Loucy (cell line): ENCODE measurements around the gene FZD10.

Experiments used
- EZH2phosphoT487 ChIP-seq: fragments of 200-600 bp; IDR thresholded peaks from 2 replicates; pipeline ENCODE4 v1.6.1; 2018; ENCODE audit warnings: antibody characterized with exemption, mild to moderate bottlenecking, moderate library complexity, borderline replicate concordance
- TF ChIP-seq, protein P1 (sequence below): fragments of 200-600 bp; sonication (generic); conservative IDR thresholded peaks from 2 replicates; pipeline ENCODE4 v1.5.1; 2014; ENCODE audit warnings: mild to moderate bottlenecking, antibody characterized with exemption, low read length

DNA sequence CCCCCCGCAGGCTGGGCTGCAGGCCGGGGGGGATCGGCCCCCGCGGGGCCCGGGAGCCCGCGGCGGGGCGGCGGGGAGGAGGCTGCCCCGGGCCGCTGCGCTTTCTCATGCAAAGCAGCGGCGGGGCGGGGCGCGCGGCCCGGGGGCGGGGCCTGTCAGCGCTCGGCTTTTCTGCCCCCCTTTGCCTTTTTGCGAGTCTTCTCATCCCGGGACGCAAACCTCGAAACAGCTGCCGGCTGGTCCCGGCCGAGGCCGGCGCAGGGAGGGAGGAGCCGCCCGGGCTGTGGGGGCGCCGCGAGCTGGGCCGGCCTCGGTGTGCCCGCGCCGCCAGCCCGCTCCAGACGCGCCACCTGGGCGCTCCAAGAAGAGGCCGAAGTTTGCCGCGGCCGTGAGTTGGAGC is at the start of gene FZD10:
- TF ChIP-seq, protein P1, sequence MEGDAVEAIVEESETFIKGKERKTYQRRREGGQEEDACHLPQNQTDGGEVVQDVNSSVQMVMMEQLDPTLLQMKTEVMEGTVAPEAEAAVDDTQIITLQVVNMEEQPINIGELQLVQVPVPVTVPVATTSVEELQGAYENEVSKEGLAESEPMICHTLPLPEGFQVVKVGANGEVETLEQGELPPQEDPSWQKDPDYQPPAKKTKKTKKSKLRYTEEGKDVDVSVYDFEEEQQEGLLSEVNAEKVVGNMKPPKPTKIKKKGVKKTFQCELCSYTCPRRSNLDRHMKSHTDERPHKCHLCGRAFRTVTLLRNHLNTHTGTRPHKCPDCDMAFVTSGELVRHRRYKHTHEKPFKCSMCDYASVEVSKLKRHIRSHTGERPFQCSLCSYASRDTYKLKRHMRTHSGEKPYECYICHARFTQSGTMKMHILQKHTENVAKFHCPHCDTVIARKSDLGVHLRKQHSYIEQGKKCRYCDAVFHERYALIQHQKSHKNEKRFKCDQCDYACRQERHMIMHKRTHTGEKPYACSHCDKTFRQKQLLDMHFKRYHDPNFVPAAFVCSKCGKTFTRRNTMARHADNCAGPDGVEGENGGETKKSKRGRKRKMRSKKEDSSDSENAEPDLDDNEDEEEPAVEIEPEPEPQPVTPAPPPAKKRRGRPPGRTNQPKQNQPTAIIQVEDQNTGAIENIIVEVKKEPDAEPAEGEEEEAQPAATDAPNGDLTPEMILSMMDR: no peak
- no peak for TF ChIP-seq EZH2phosphoT487
